ENCODE measurements around the gene CXCL14. TPM values are rescaled to one million over a fixed set of nuclear protein-coding genes. Genes with fewer than 3 reads are reported as not detected.

The CXCL14 gene
- total RNA-seq, 1 experiment from 2014 or later = not detected

- CTCF ChIA-PET = no interaction called here
- intact Hi-C loops (cut with micrococcal nuclease) = no loop called here
- H2AFZ ChIP-seq (ENCODE audit: low read length) = no peak overlapping the region
Measured at GRCh38 chr5:135541807-135542502, 36.8 kb downstream of the CXCL14 start.

GRCh38 chr5:135539430-135540005 is 39.3 kb downstream of the CXCL14 start:
- ChIA-PET POLR2A (ENCODE audit: unreplicated experiment) (no interaction called here), CTCF (no interaction called here)
- H3K36me3 ChIP-seq (ENCODE audit: low read depth, low read length) = no peaks in the 10 kb centered on the region
- H3K27me3 ChIP-seq (ENCODE audit: low read length) = peaks cover 39% of the 10 kb centered on the region
- H4K20me1 ChIP-seq (ENCODE audit: low read length) = no peaks in the 10 kb centered on the region
- no peaks in the 10 kb centered on the region for H3K9me3 ChIP-seq (ENCODE audit: low read length)
- BruUV-seq (replicated peaks) = no TSS peak
- H3K79me2 ChIP-seq (ENCODE audit: low read length) = no peaks in the 10 kb centered on the region
- no peak overlapping the region for H3K9ac ChIP-seq (ENCODE audit: low read length)
- DNase-seq = no peak
- no peak overlapping the region for H3K27ac ChIP-seq (ENCODE audit: low read length)
- H2AFZ ChIP-seq (ENCODE audit: low read length) = no peak overlapping the region
- no peak overlapping the region for H3K4me3 ChIP-seq (ENCODE audit: low read length)
- no peaks in the 10 kb centered on the region for H3F3A ChIP-seq (ENCODE audit: low read length, unreplicated experiment)
- intact Hi-C loops (cut with micrococcal nuclease) = no loop called here
- H3K9me2 ChIP-seq (replicated peaks; ENCODE audit: low read length) = no peaks in the 10 kb centered on the region
- TF ChIP-seq, protein P1, sequence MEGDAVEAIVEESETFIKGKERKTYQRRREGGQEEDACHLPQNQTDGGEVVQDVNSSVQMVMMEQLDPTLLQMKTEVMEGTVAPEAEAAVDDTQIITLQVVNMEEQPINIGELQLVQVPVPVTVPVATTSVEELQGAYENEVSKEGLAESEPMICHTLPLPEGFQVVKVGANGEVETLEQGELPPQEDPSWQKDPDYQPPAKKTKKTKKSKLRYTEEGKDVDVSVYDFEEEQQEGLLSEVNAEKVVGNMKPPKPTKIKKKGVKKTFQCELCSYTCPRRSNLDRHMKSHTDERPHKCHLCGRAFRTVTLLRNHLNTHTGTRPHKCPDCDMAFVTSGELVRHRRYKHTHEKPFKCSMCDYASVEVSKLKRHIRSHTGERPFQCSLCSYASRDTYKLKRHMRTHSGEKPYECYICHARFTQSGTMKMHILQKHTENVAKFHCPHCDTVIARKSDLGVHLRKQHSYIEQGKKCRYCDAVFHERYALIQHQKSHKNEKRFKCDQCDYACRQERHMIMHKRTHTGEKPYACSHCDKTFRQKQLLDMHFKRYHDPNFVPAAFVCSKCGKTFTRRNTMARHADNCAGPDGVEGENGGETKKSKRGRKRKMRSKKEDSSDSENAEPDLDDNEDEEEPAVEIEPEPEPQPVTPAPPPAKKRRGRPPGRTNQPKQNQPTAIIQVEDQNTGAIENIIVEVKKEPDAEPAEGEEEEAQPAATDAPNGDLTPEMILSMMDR (conservative IDR thresholded peaks at IDR 0.05; ENCODE audit: low read depth, low read length) = no peak
- TF ChIP-seq EZH2 (IDR thresholded peaks at IDR 0.05; ENCODE audit: low read length, unreplicated experiment) (no peak), EZH2phosphoT487 (IDR thresholded peaks at IDR 0.05; ENCODE audit: borderline replicate concordance, low read length) (no peak)
- no peaks in the 10 kb centered on the region for H3K4me1 ChIP-seq (ENCODE audit: insufficient read depth, low read length)
- no peak overlapping the region for H3K4me2 ChIP-seq (ENCODE audit: low read length)
- ATAC-seq = no peak

More at GRCh38 chr5:135541807-135542502, 36.8 kb downstream of the CXCL14 start:
- no peak for ATAC-seq
- H3K4me1 ChIP-seq (ENCODE audit: insufficient read depth, low read length) = no peaks in the 10 kb centered on the region
- POLR2A ChIA-PET (ENCODE audit: unreplicated experiment) = no interaction called here
- H3K27ac ChIP-seq (ENCODE audit: low read length) = no peak overlapping the region
- H4K20me1 ChIP-seq (ENCODE audit: low read length) = no peaks in the 10 kb centered on the region
- no peak for DNase-seq
- no peak for TF ChIP-seq EZH2phosphoT487 (IDR thresholded peaks at IDR 0.05; ENCODE audit: borderline replicate concordance, low read length)
- TF ChIP-seq, protein P1 (conservative IDR thresholded peaks at IDR 0.05; ENCODE audit: low read depth, low read length) = no peak
- TF ChIP-seq EZH2 (IDR thresholded peaks at IDR 0.05; ENCODE audit: low read length, unreplicated experiment) = no peak
- H3F3A ChIP-seq (ENCODE audit: low read length, unreplicated experiment) = no peaks in the 10 kb centered on the region
- no peak overlapping the region for H3K9ac ChIP-seq (ENCODE audit: low read length)
- H3K79me2 ChIP-seq (ENCODE audit: low read length) = no peaks in the 10 kb centered on the region
- H3K9me3 ChIP-seq (ENCODE audit: low read length) = no peaks in the 10 kb centered on the region
- no peaks in the 10 kb centered on the region for H3K36me3 ChIP-seq (ENCODE audit: low read depth, low read length)
- no peaks in the 10 kb centered on the region for H3K9me2 ChIP-seq (replicated peaks; ENCODE audit: low read length)
- no peak overlapping the region for H3K4me2 ChIP-seq (ENCODE audit: low read length)
- H3K27me3 ChIP-seq (ENCODE audit: low read length) = peaks cover 24% of the 10 kb centered on the region
- BruUV-seq (replicated peaks) = no TSS peak
- H3K4me3 ChIP-seq (ENCODE audit: low read length) = no peak overlapping the region

GRCh38 chr5:135538261-135538660 is 40.5 kb downstream of the CXCL14 start:
- no peak for DNase-seq
- Histone ChIP-seq H3K4me1 (ENCODE audit: insufficient read depth, low read length) (no peaks in the 10 kb centered on the region), H4K20me1 (ENCODE audit: low read length) (no peaks in the 10 kb centered on the region), H3K27ac (ENCODE audit: low read length) (no peak overlapping the region), H3K9ac (ENCODE audit: low read length) (no peak overlapping the region), H3K4me2 (ENCODE audit: low read length) (no peak overlapping the region), H3K9me2 (replicated peaks; ENCODE audit: low read length) (no peaks in the 10 kb centered on the region), H3K36me3 (ENCODE audit: low read depth, low read length) (no peaks in the 10 kb centered on the region), H3F3A (ENCODE audit: low read length, unreplicated experiment) (no peaks in the 10 kb centered on the region), H3K79me2 (ENCODE audit: low read length) (no peaks in the 10 kb centered on the region), H3K27me3 (ENCODE audit: low read length) (peaks cover 42% of the 10 kb centered on the region), H3K4me3 (ENCODE audit: low read length) (no peak overlapping the region), H3K9me3 (ENCODE audit: low read length) (no peaks in the 10 kb centered on the region), H2AFZ (ENCODE audit: low read length) (no peak overlapping the region)
- POLR2A ChIA-PET (ENCODE audit: unreplicated experiment) = no interaction called here
- ATAC-seq = no peak
- BruUV-seq (replicated peaks) = no TSS peak
- CTCF ChIA-PET = no interaction called here
- intact Hi-C loops (cut with micrococcal nuclease) = no loop called here
- no peak for TF ChIP-seq EZH2phosphoT487 (IDR thresholded peaks at IDR 0.05; ENCODE audit: borderline replicate concordance, low read length)
- TF ChIP-seq EZH2 (IDR thresholded peaks at IDR 0.05; ENCODE audit: low read length, unreplicated experiment) = no peak
- TF ChIP-seq, protein P1 (conservative IDR thresholded peaks at IDR 0.05; ENCODE audit: low read depth, low read length) = no peak

Data from PC-3 (cell line).